ENCODE measurements around the gene NOD1. TPM values are rescaled to one million over a fixed set of nuclear protein-coding genes. Genes with fewer than 3 reads are reported as not detected.
"Not testable (repeated sequence)": the region's sequence is repeated elsewhere in the genome, so short reads cannot be mapped to it uniquely, and the experiment has no call there.

The NOD1 gene
- total RNA-seq, 1 donor from 2014 or later, result 18.5 TPM

DNA sequence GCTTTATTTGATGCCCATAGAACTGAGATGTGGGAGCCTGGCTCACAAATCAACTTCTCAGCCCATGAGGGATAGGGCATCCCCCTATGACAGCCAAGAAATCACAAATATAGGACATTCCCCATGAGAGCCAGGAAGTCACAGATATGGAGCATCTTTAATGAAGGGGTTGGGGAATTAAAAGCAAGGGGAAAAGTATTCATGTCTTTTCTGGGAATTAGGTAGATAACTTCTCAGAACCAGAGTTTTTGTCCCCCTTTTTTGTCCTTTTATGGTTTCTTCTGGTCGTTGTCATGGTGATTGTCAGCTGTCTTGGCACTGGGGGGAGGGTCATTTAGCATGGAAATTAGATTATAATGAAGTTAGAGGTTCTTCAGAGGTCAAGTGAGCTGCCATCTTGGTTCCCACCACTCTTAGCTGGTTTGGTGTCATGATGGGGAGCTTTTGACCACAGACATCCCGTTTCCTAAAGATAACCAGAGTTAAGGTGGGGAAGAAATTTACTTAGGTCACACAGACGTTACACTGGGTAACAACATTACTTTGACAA is 56.9 kb downstream of the NOD1 start:
- no peak for DNase-seq (ENCODE audit: low read depth in 2 of 2)

DNA sequence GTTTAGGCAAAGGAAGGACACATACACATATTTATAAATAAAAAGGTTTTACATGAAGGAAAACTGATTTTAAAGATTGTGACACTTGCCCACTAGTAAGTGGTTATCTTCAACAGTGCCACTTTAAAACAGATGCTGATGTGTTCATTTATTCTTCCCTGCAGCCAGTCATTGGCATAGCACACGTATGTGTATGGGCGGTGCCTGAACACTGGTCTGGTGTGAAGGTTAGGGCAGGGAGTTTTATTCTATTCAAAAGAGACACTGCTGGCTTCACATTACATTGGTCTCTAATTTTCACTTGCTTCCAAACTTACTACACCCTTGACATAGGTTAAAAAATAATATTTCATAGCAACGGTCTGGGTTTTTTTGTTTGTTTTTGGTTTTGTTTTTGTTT is 57.9 kb downstream of the NOD1 start:
- DNase-seq (ENCODE audit: low read depth in 2 of 2), result no peak

DNA sequence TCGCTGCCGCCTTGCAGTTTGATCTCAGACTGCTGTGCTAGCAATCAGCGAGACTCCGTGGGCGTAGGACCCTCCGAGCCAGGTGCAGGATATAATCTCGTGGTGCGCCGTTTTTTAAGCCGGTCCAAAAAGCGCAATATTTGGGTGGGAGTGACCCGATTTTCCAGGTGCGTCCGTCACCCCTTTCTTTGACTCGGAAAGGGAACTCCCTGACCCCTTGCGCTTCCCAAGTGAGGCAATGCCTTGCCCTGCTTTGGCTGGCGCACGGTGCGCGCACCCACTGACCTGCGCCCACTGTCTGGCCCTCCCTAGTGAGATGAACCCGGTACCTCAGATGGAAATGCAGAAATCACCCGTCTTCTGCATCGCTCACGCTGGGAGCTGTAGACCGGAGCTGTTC is 58.5 kb downstream of the NOD1 start:
- not testable (repeated sequence) for DNase-seq (ENCODE audit: low read depth in 2 of 2)

DNA sequence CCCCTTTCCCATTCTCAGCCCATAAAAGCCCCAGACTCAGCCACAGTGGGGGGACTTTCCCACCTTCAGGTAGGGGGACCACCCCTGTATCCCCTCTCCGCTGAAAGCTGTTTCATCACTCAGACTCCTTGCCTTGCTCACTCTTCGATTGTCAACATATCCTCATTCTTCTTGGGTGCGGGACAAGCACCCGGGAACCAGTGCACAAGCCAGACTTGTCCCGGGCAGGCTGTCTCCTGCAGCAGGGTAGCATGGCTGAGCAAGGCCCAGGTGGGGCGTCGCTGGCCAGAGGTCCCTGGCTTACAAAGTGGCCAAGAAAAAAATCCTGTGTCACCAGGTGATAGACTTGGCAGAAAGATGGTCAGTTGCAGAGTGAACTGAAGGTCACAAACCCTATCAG is 64.7 kb downstream of the NOD1 start:
- no peak for DNase-seq (ENCODE audit: low read depth in 2 of 2)

DNA sequence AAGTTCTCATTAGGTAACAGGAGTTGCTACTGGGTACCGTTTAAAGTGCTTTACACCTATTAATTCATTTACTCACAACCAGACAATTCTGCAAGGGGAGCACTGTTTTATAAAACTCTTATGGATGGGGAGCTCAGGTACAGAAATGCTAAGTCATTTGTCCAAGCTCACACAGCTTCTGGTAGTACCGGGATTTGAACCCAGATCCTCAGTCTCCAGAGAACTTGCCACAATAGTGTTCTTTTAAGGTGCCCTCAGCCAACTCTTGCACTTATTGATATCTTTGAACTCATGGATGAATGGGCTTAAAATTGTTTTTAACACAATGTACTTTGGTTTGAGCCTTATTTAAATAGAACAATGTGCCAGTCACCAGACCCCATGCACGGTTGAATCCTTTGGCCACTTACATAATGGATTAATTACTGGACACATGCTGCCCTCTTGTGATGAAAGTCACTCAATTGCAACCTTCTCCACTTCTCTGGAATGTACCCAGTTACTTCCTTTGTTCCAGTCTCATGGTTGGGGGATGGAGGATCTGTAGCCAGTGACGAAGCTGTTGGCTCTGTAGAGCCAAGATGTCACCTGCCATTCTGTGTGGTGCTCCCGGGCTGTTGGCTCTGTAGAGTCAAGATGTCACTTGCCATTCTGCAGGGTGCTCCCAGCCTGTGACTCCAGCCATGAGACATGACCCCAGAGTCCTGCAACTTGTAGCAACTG is 65.6 kb downstream of the NOD1 start:
- peak; percentile 81 to 89 for DNase-seq (ENCODE audit: low read depth in 2 of 2)

DNA sequence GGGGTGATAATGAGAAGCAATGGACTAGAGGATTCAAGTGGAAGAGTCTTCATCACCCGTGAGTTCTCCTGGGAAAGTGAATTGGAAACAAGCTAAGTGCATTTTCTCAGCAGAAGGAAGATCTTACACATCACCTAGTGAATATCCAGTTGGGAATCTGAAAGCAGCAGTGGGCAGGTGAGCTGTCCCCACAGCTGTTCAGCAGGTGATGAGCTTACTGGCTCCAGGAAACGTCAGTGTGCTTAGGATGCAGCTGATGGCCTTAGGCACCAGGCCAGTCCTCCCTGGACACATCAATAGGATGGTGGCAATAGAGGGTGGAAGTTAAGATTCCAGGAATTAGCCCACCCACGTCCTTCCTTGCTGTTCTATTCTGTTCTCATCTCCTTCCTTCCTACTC is 66.7 kb downstream of the NOD1 start:
- DNase-seq (ENCODE audit: low read depth in 2 of 2), result no peak

DNA sequence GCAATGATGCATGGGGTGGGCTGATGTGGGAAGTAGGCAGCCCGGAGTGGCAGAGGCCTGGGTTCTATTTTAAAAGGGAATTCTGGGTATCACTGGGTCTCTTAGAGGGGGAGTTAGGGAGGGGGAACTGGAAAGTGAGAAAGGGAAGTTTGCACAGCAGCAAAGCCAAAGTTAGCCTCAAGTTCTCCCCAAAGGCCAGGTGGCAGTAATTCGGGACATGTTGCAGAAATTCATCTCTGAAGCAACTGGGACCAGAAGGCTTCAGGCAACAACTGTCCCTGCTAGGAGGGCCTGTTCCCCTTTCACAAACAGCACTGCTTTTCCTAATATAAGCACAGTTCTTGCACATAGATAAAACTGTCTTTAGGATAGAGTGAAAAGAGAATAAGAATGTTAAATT is 67.4 kb downstream of the NOD1 start:
- DNase-seq (ENCODE audit: low read depth in 2 of 2), result no peak

DNA sequence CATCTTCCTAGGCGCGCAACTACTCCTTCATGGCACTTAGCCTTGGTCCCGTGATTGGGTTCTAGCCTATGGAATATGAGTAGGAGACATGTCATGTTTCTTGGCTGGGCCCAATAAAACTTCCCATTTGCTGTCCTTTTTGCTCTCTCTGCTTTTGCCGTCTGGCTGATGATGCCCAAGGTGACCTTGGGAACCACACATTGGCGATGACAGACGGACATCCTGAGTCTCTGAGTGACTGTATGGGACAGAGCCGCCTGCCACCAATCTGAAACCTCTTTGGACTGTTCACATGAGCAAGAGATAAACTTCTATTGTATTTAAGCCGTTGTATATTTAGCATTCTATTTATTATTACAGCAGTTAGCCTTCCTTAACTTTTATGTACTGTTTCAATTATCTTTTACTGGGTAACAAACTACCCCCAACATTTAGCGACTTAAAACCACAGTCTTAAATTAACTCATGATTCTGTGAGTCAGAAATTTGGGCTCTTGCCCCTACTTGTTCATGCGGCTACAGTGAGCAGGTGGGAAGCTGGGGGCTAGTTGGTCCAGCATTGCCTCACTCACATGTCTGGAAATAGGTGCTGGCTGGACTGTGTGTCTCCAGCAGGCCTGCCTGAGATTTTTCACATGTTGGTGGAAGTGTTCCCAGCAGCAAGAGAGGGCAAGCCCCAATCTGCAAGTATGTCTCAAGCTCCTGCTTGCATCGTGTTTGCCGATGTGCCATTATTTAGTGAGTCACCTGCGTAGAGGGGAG is 71.7 kb downstream of the NOD1 start:
- DNase-seq (ENCODE audit: low read depth in 2 of 2), result no peak

DNA sequence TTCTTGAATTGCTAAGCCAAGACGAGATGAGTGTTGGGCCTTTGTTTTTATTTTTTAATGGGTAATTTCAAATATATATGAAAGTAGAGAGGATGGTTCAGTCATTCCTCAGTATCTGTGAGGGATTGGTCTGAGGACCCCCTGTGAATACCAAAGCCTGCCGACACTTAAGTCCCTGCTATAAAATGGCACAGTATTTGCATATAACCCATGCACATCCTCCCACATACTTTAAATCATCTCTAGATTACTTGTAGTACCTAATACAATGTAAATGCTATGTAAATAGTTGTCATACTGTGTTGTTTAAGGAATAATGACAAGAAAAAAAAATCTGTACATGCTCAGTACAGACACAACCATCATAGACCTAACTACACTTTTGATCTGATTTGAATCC is 73.4 kb downstream of the NOD1 start:
- no peak for DNase-seq (ENCODE audit: low read depth in 2 of 2)

DNA sequence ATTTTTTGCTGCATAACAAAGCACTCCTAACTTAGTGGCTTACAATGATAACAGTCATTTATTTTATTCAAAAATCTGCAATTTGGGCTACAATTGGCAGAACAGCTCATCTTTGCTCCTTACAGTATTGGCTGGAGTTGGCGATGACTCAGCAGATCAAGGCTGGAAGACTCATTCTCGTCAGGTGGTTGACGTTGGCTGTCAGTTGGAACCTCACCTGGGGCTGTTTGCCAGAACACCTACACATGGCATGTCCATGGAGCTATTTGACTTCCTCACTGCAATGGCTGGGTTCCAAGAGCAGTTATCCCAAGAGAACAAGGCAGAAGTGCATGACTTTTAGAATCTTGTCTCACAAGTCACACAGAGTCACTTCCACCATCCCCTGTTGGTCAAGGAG is 75.1 kb downstream of the NOD1 start:
- no peak for DNase-seq (ENCODE audit: low read depth in 2 of 2)

DNA sequence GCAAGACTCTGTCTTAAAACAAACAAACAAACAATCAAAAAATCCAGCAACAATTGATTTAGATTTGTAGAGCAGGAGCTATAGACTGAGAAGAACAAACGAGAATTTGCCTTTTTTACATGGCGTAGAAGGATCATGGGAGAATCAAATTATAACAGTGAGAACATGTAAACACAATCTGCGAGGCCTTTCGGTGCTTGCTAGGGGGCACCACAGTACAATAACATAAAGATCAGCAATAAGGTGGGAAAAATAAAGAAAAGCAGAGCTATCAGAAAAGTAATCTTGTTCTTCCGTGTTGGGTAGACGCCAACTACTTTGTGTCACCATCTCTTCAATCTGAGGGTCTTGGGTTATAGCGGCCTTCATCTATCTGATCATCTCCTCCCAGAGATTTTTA is 82.2 kb downstream of the NOD1 start:
- peak in 1 of 2 donors; percentile 13 for DNase-seq (ENCODE audit: low read depth in 2 of 2)

DNA sequence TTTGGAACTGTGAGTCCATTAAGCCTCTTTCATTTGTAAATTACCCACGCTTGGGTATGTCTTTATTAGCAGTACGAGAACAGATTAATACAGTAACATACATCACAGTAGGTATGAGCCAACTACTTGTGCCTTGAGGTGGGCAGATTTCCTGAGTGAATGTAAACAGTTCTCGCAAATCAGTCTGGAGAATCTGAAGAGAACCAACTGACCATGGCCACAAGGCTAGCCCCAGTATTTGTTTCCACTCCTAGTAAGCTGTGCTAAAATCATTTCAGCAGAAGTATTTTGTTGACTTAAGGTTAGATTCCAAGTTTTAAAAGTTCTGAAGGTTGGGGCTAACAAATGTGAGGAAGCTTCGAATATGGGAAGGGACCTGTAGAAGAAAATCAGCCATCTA is 82.9 kb downstream of the NOD1 start:
- no peak for DNase-seq (ENCODE audit: low read depth in 2 of 2)

DNA sequence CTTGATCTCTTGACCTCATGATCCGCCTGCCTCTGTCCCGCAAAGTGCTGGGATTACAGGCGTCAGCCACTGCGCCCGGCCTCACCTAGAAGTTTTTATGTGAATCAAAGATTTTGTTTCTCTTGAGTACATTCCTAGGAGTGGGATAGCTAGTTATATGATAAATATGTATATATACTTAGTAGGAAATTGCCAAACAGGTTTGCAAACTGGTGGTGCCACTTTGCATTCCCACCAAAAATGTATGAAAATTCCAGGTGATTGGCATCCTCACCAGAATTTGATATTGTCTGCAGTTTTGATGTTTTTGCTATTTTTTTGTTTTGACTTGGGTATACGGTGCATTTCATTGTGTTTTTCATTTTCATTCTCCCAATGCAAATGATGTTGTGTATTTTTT is 86.8 kb downstream of the NOD1 start:
- no peak for DNase-seq (ENCODE audit: low read depth in 2 of 2)

DNA sequence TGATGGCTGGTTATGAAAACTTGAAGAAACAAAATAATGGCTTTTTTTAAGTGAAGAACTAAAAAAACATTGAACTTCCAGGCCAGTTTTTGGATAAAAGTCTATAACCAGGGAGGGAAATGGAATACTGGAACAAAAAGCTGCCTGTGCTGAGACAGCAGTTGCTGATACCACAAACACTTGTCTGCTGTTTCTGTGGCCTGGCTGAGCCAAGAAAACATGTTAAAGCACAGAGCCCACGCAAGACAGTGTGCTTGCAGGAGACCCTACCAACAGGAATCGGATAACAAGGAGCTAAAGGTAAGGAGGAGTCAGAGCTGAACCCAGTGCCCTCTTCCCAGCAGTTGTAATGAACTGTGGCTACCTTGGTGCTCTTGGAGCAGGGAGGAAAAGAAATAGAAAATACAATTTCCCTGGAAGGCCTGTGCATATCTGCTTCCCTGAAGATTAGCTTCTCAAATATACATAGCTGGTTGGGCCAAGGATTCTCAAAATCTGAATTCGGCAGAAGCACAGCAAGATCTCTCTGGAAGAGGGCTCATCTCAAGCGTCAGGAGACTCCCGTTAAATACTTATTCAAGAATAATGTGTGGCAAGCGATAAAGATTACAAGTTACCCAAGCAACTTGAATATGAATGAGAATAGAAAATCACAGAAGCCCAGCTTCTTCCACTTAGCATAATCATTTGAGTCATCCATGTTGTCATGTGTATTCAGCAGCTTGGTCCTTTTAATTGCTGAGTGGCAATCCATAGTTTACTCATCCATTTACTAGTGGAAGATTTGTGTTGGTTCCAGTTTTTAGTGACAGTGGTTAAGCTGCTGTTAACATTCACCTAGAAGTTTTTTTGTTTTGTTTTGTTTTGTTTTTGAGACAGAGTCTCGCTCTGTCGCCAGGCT is 87.6 kb downstream of the NOD1 start:
- no peak for DNase-seq (ENCODE audit: low read depth in 2 of 2)

DNA sequence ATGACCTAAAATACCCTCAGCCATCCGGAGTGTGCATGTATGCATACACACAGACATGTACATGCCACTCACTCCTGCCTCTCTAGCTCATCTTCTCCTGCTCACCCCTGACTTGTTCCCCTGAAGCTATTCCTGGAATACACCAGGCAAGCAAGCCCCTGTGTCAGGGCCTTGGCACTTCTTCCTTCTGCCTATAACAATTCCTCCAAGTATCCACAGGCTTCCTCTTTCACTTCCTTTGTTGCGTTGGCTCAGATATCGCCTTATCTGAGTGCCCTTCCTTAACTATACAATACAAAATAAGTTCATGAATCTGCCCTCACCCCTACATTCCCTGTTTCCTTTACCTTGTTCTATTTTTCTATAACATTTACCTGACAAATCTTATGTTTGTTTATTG is 88.8 kb downstream of the NOD1 start:
- peak in 1 of 2 donors; percentile 18 for DNase-seq (ENCODE audit: low read depth in 2 of 2)

DNA sequence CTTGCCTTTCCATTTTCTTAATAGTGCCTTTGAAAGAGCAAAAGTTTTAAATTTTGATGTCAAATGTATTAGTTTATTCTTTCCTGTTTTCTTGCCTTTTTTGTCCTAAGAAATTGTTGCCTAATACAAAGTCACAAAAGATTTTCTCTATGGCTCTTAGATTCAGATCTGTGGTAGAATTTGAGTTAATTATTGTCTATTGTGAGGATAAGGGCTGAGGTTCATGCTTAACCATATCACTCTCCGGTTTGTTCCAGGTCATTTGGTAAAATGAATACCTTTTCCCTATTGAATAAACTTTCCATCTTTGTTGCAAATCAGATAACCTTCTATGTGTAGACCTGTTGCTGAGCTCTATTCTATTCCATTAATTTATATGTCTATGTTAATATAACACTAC is 96.0 kb downstream of the NOD1 start:
- DNase-seq (ENCODE audit: low read depth in 2 of 2), result no peak

DNA sequence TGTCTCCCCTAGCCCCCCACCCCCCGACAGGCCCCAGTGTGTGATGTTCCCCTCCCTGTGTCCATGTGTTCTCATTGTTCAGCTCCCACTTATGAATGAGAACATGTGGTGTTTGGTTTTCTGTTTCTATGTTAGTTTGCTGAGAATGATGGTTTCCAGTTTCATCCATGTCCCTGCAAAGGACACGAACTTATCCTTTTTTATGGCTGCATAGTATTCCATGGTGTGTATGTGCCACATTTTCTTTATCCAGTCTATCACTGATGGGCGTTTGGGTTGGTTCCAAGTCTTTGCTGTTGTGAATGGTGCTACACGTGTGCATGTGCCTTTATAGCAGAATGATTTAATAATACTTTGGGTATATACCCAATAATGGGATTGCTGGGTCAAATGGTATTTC is 97.8 kb downstream of the NOD1 start:
- DNase-seq (ENCODE audit: low read depth in 2 of 2), result not testable (repeated sequence)

DNA sequence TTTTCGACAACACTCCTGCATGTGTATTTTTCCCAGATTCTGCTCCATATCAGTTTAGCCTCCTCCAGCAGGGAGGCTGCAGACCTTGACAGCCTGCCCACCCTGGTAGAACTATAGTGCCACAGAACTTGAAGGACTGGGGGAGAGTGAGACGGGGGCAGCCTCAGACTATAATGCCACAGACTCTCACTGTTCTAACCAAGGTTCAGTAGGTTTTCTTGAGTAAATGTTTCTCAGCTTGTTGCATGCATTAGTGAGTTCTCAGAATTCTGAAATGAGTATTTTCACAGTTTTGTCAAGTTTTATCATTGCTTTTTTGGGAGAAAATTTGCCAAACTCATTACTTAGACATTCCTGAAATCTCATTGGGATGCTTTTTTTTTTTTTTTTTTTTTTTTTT is 98.3 kb downstream of the NOD1 start:
- no peak for DNase-seq (ENCODE audit: low read depth in 2 of 2)

DNA sequence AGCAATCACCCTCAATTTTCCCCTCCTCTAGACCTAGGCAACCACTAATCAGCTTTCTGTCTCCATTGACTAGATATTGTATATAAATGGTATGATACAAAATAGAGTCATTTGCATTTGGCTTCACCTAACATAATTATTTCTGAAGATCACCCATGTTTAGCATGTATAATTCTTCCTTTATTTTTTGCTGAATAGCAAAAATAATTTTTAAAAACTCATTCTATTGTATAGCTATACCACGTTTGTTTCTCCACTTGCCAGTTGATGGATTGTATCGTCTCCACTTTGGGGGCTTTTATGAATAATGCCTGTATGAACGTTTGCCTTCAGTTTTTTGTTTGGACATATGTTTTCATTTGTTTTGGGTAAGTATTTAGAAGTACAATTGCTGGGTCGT is 98.8 kb downstream of the NOD1 start:
- DNase-seq (ENCODE audit: low read depth in 2 of 2), result no peak

DNA sequence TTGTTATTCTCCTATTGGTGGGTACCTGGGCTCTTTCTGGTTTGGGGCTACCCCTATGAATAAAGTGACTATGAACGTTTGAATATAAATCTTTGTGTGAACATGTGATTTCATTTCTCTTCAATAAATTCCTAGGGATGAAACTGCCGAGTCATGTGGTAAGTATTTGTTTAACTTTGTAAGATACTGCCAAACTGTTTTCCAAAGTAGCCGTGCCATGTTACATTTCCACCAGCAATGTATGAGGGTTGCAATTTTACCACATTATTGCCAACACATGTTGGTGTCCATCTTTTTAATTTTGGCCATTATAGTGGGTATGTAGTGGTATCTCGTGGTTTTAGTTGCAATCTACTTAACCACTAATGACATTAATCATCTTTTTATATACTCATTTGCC is 99.5 kb downstream of the NOD1 start:
- DNase-seq (ENCODE audit: low read depth in 2 of 2), result no peak

DNA sequence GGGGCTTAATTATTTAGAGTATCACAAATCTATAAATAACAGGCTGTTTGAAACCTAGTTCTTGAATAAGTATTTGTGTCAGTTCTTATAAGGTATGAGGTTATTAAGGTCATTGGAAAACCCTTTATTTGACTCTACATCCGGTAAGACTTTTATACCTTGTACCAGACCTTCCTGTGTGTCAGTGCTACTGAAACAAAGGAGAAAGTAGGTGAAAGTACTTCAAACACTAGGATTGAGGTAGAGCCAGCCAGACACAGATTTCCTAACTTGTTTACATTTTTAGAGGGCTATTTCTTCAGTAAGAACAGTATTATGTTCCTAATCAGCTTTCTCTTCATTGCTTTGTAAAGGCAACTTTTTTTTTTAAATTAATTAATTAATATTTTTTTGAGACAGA is 100.3 kb downstream of the NOD1 start:
- DNase-seq (ENCODE audit: low read depth in 2 of 2), result no peak
